ENCODE data around the gene PIP5K1B.

DNA sequence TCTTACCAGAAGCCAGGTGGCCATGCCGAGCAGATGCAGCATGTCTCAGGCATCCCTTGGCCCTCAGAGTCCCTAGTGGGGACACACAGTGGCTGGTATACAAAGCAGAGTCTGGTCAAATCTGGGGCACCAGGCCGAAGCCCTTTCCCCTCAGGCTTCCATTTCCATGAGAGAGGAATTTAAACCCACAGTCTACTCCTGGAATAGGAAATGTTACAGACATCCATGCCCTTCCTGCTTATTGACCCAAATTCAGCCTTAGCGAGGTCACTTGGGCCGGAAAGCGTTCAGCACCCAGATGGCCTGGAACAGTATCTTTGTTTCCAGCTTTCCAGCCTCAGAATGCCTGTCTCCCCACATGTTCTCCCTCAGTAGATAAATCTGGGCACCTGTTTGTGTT lies 131.7 kb downstream of the PIP5K1B start:
- TF ChIP-seq, protein P1, sequence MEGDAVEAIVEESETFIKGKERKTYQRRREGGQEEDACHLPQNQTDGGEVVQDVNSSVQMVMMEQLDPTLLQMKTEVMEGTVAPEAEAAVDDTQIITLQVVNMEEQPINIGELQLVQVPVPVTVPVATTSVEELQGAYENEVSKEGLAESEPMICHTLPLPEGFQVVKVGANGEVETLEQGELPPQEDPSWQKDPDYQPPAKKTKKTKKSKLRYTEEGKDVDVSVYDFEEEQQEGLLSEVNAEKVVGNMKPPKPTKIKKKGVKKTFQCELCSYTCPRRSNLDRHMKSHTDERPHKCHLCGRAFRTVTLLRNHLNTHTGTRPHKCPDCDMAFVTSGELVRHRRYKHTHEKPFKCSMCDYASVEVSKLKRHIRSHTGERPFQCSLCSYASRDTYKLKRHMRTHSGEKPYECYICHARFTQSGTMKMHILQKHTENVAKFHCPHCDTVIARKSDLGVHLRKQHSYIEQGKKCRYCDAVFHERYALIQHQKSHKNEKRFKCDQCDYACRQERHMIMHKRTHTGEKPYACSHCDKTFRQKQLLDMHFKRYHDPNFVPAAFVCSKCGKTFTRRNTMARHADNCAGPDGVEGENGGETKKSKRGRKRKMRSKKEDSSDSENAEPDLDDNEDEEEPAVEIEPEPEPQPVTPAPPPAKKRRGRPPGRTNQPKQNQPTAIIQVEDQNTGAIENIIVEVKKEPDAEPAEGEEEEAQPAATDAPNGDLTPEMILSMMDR (IDR thresholded peaks at IDR 0.05; ENCODE audit: borderline replicate concordance, extremely low read depth, low read length, poor library complexity, severe bottlenecking): no peak
- no peak for TF ChIP-seq EZH2 (IDR thresholded peaks at IDR 0.05; ENCODE audit: borderline replicate concordance, low read depth, low read length, severe bottlenecking)
